LNCaP clone FGC (cell line): ENCODE data around the gene ANKS3.

Source experiments
- DNase-seq: peaks from one replicate; pipeline ENCODE4 v3.0.0-alpha.2; 2011; ENCODE audit warnings: low read depth
- H3K4me3 ChIP-seq: 2 replicates; pipeline ENCODE4 v1.5.1; 2011; ENCODE audit warnings: mild to moderate bottlenecking, low read depth, low read length, control low read depth
- CTCF ChIP-seq: IDR thresholded peaks from 2 replicates; pipeline ENCODE4 v1.5.1; 2012; ENCODE audit warnings: mild to moderate bottlenecking; ENCODE audit not compliant: control insufficient read depth, insufficient read depth; ENCODE audit errors: extremely low read depth

ANKS3 gene

DNA sequence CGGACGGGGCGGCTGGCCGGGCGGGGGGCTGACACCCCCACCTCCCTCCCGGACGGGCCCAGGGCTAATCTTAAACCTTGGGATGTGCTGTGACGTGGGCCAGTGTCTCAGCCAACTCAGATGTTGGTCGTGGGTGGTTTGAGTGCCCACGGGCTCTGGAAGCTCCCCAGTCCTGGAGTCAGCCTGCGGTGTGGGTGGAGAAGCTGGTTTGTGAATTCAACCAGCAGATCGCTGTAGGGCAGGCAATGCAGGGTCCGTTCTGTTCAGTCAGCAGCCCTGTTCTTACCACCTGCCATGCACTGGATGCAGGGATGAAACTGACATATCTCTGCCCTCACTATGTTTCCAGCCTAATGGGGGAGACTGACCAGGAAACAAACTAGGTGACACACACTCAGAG, 40.9 kb upstream of the ANKS3 start:
- DNase-seq = no peak
- TF ChIP-seq CTCF = no peak

GRCh38 chr16:4772351-4772750, 38.3 kb upstream of the ANKS3 start:
- H3K4me3 ChIP-seq = no peak overlapping the region
- DNase-seq = no peak
- TF ChIP-seq CTCF = no peak

More for the DNA sequence above, 40.9 kb upstream of the ANKS3 start:
- no peak overlapping the region for H3K4me3 ChIP-seq

DNA sequence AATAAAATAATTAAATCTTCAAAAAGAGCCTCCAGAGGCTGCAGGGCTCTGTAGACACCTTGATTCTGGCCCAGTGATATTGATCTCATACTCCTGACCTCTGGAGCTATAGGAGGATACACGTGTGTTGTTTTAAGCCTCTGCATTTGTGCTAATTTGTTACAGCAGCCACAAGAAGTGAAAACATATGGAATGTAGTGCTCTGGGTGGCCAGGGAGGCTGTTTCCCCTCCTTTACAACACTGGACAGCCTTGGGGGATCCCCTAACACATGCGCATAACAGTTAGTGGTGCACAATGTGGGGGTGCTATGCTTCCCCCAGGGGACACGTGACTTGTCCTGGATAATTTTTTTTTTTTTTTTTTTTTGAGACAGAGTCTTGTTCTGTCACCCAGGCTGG, 37.6 kb upstream of the ANKS3 start:
- H3K4me3 ChIP-seq = no peak overlapping the region
- DNase-seq = no peak
- TF ChIP-seq CTCF = no peak

GRCh38 chr16:4769306-4769638, 35.2 kb upstream of the ANKS3 start:
- TF ChIP-seq CTCF = no peak
- H3K4me3 ChIP-seq = peak overlapping the region; percentile 57
- no peak for DNase-seq

- peak overlapping the region; percentile 57 for H3K4me3 ChIP-seq
- TF ChIP-seq CTCF = no peak
- peak; percentile 77 for DNase-seq
Observed at GRCh38 chr16:4768549-4769305, 34.7 kb upstream of the ANKS3 start.

DNA sequence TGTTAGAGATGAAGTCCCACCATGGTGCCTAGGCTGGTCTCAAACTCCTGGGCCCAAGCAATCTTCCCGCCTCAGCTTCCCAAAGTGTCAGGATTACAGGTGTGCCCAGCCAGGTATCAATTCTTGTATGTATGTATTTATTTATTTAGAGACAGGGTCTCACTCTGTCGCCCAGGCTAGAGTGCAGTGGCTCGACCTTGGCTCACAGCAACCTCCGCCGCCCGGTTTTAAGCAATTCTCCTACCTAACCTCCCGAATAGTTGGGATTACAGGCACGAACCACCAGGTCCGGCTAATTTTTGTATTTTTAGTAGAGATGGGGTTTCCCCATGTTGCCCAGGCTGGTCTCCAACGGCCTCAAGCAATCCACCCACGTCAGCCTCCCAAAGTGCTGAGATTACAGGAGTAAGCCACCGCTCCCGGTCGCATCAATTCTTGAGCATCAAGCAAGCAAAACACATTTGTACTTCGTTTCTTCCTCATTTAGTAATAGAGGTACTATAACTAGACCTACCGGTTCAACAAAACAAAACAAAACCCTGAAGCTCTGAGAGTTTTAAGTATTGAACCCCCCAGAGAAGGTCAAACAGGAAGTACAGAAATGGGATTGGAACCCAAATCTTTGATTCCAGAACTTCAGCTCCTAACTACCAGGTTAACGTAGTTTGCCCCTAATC, 33.9 kb upstream of the ANKS3 start:
- peak overlapping the region; percentile 57 for H3K4me3 ChIP-seq
- DNase-seq = no peak
- no peak for TF ChIP-seq CTCF
